Activated naive CD4-positive, alpha-beta T cell treated with anti-CD3 and anti-CD28 coated beads, Interleukin-2, amount 50 U/mL, for 24 hours (primary cell): ENCODE measurements around the gene NFATC1.

ENCODE experiments used
- H3K27ac Mint-ChIP-seq: one replicate; pipeline ENCODE4 v1.8.0; 2021; ENCODE audit warnings: mild to moderate bottlenecking, mixed read lengths
- H3K27me3 Mint-ChIP-seq: one replicate; pipeline ENCODE4 v1.8.0; 2021; ENCODE audit warnings: mixed read lengths
- H3K36me3 Mint-ChIP-seq: one replicate; pipeline ENCODE4 v1.8.0; 2021; ENCODE audit warnings: mixed read lengths
- H3K4me1 Mint-ChIP-seq: one replicate; pipeline ENCODE4 v1.8.0; 2021; ENCODE audit warnings: mixed read lengths
- H3K4me3 Mint-ChIP-seq: one replicate; pipeline ENCODE4 v1.8.0; 2021; ENCODE audit warnings: mild to moderate bottlenecking, mixed read lengths
- H3K9me3 Mint-ChIP-seq: one replicate; pipeline ENCODE4 v1.8.0; 2021; ENCODE audit warnings: mixed read lengths

Gene NFATC1

DNA sequence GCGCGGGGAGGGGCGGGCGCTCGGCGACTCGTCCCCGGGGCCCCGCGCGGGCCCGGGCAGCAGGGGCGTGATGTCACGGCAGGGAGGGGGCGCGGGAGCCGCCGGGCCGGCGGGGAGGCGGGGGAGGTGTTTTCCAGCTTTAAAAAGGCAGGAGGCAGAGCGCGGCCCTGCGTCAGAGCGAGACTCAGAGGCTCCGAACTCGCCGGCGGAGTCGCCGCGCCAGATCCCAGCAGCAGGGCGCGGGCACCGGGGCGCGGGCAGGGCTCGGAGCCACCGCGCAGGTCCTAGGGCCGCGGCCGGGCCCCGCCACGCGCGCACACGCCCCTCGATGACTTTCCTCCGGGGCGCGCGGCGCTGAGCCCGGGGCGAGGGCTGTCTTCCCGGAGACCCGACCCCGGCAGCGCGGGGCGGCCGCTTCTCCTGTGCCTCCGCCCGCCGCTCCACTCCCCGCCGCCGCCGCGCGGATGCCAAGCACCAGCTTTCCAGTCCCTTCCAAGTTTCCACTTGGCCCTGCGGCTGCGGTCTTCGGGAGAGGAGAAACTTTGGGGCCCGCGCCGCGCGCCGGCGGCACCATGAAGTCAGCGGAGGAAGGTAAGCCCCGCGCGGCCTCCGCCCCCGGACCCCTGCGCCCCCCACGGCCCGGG, at the start of gene NFATC1:
Gene NFATC1 (plus strand): TSS at position 170 of the 644 bp plus-strand sequence. CDS start 295 bp downstream, at position 465.
- Mint-ChIP-seq H3K9me3 (no peaks in the 10 kb centered on the region), H3K27me3 (no peaks in the 10 kb centered on the region), H3K36me3 (peaks cover 3% of the 10 kb centered on the region), H3K27ac (peak within 1 kb of the TSS; percentile 98), H3K4me3 (peak within 1 kb of the TSS; percentile 88), H3K4me1 (peaks cover 43% of the 10 kb centered on the region)

DNA sequence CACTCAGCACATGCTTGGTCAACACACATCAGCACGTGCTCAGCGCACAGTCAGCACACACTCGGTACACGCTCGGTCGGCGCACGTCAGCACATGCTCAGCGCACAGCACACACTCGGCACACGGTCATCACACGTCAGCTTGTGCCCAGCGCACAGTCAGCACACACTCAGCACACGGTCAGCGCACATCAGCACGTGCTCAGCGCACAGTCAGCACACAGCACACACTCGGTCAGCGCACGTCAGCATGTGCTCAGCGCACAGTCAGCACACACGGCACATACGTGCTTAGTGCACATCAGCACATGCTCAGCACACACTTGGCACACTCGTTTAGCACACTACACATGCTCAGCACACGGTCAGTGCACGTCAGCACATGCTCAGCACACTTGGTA, 49.7 kb upstream of the NFATC1 start:
- Mint-ChIP-seq H3K9me3 (no peaks in the 10 kb centered on the region), H3K36me3 (peaks cover 10% of the 10 kb centered on the region), H3K4me1 (no peaks in the 10 kb centered on the region), H3K4me3 (no peak overlapping the region), H3K27me3 (no peaks in the 10 kb centered on the region), H3K27ac (no peak overlapping the region)

GRCh38 chr18:79348066-79348465, 47.7 kb upstream of the NFATC1 start:
- Mint-ChIP-seq H3K36me3 (peaks cover 12% of the 10 kb centered on the region), H3K27ac (no peak overlapping the region), H3K4me1 (no peaks in the 10 kb centered on the region), H3K27me3 (no peaks in the 10 kb centered on the region), H3K4me3 (no peak overlapping the region), H3K9me3 (no peaks in the 10 kb centered on the region)

DNA sequence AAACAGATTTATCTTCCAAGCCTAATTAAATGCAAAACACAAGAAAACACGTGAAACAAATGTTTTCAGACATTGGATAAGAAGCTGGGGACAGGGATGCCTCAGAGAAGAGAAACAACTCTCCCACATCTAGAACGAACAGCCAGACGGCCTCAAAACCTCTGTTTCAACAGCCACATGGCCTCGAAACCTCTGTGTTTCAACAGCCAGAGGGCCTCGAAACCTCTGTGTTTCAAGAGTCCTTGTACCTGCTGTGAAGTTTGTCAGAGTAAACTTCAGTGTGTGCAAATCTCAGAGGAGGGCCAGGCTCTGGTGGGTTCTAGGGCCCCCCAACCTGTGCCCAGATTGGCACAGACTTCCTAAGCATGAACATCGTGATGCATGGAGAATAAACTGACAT, 43.3 kb upstream of the NFATC1 start:
- Mint-ChIP-seq H3K36me3 (peaks cover 4% of the 10 kb centered on the region), H3K9me3 (no peaks in the 10 kb centered on the region), H3K4me3 (no peak overlapping the region), H3K27ac (no peak overlapping the region), H3K27me3 (no peaks in the 10 kb centered on the region), H3K4me1 (no peaks in the 10 kb centered on the region)

GRCh38 chr18:79353267-79353666, 42.5 kb upstream of the NFATC1 start:
- no peak overlapping the region for H3K4me3 Mint-ChIP-seq
- H3K4me1 Mint-ChIP-seq = no peaks in the 10 kb centered on the region
- H3K27ac Mint-ChIP-seq = peak overlapping the region; percentile 51
- no peaks in the 10 kb centered on the region for H3K9me3 Mint-ChIP-seq
- H3K36me3 Mint-ChIP-seq = peaks cover 4% of the 10 kb centered on the region
- no peaks in the 10 kb centered on the region for H3K27me3 Mint-ChIP-seq

GRCh38 chr18:79354350-79354749, 41.4 kb upstream of the NFATC1 start:
- Mint-ChIP-seq H3K9me3 (no peaks in the 10 kb centered on the region), H3K36me3 (peaks cover 5% of the 10 kb centered on the region), H3K27me3 (no peaks in the 10 kb centered on the region), H3K4me1 (no peaks in the 10 kb centered on the region), H3K27ac (no peak overlapping the region), H3K4me3 (no peak overlapping the region)

DNA sequence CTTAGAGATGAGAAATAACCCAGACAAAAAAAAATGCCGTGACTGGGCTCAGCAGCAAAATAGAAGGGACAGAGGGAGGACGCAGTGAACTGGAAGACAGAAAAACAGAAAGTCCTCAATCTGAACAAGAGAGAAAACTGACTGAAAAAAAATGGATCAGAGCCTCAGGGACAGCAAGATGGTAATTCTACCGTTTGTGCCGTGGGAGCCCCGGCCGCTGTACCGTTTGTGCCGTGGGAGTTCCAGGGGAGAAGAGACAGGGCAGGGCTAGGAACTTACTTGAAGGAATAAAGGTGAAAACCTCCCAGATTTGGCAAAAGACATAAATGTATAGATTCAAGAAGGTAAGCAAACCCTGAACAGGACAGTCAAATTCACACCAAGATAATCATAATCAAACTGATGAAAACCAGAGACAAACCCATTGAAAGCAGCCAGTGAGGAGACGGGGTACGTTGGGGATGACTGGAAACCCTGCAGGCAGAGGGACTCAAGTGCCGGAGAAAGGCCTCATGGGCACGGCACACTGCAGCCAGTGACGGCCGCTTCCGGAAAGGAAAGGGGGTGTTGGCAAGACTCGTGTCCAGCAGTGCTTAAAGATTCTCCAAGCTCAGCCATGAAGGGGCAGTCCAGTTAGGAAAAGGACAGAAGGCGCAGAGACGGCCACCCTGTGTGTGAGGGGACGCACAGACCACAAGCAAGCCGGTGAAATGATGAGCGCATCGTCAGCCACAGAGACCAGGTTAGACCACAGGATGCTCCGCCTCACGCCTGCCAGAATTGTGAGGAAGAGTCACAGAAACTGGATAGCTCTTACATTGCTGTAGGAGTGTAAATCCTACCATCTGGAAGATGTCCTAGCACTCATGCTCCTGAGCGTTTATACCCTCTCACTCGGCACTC, 40.0 kb upstream of the NFATC1 start:
- Mint-ChIP-seq H3K27ac (no peak overlapping the region), H3K36me3 (peaks cover 5% of the 10 kb centered on the region), H3K9me3 (no peaks in the 10 kb centered on the region), H3K4me1 (no peaks in the 10 kb centered on the region), H3K27me3 (no peaks in the 10 kb centered on the region), H3K4me3 (no peak overlapping the region)

- no peak overlapping the region for H3K27ac Mint-ChIP-seq
- H3K9me3 Mint-ChIP-seq = no peaks in the 10 kb centered on the region
- H3K4me1 Mint-ChIP-seq = no peaks in the 10 kb centered on the region
- H3K4me3 Mint-ChIP-seq = no peak overlapping the region
- no peaks in the 10 kb centered on the region for H3K27me3 Mint-ChIP-seq
- peaks cover 6% of the 10 kb centered on the region for H3K36me3 Mint-ChIP-seq
Measured at GRCh38 chr18:79356435-79356834, 39.3 kb upstream of the NFATC1 start.

- H3K27me3 Mint-ChIP-seq = no peaks in the 10 kb centered on the region
- no peak overlapping the region for H3K4me3 Mint-ChIP-seq
- peaks cover 19% of the 10 kb centered on the region for H3K36me3 Mint-ChIP-seq
- no peaks in the 10 kb centered on the region for H3K4me1 Mint-ChIP-seq
- H3K9me3 Mint-ChIP-seq = no peaks in the 10 kb centered on the region
- H3K27ac Mint-ChIP-seq = no peak overlapping the region
Measured at GRCh38 chr18:79360933-79361332, 34.8 kb upstream of the NFATC1 start.

DNA sequence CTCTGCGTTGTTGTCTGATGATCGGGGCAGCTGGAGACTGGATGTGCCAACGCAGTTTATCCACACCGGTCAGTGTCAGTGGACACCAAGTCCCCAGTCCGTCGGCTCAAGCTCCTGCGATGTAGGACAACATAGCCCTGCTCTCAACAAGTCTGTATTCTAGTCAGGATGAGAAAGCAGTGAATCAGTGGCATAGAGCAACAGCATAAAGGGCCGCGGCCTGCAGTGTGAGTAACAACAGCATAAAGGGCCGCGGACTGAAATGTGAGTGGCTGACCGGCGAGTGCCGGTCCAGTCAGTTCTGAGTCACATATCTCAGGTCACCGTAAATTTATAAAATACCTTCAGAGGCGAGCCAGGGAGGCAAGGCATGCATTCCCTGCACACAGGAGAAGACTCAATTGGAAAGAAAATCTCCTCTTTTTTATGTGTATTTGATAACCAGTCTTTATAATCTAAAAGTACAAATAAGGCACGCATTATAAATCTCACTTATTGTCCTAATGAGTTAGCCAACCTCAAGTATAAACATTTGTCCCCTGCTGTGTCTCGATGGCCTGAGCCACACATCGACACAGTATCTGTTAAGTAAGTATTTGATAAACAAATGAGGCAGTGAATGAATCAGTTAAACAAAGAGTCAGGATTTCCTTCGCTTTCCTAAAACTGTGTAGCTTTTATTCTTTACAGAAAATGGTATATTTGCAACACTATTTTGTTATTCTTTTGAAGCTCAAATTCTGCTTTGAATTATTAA, 33.8 kb upstream of the NFATC1 start:
- Mint-ChIP-seq H3K9me3 (no peaks in the 10 kb centered on the region), H3K27ac (no peak overlapping the region), H3K27me3 (no peaks in the 10 kb centered on the region), H3K4me3 (no peak overlapping the region), H3K4me1 (no peaks in the 10 kb centered on the region), H3K36me3 (peaks cover 19% of the 10 kb centered on the region)

DNA sequence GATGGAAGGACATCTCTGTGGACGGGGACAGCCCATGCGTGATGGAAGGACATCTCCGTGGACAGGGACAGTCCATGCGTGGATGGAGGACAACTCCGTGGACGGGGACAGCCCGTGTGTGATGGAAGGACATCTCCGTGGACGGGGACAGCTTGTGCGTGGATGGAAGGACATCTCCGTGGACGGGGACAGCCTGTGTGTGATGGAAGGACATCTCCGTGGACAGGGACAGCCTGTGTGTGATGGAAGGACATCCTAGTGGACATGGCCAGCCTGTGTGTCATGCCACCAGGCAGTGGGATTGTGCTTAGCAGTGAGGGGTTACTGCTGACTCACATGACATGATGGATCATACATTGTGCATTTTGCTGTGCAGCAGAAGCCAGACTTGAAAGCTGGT, 30.0 kb upstream of the NFATC1 start:
- H3K27me3 Mint-ChIP-seq = no peaks in the 10 kb centered on the region
- no peaks in the 10 kb centered on the region for H3K9me3 Mint-ChIP-seq
- H3K36me3 Mint-ChIP-seq = peaks cover 16% of the 10 kb centered on the region
- H3K4me1 Mint-ChIP-seq = peaks cover 24% of the 10 kb centered on the region
- no peak overlapping the region for H3K4me3 Mint-ChIP-seq
- no peak overlapping the region for H3K27ac Mint-ChIP-seq

- Mint-ChIP-seq H3K27ac (no peak overlapping the region), H3K9me3 (no peaks in the 10 kb centered on the region), H3K4me3 (no peak overlapping the region), H3K4me1 (peaks cover 29% of the 10 kb centered on the region), H3K36me3 (peaks cover 15% of the 10 kb centered on the region), H3K27me3 (no peaks in the 10 kb centered on the region)
Measured at GRCh38 chr18:79366177-79367094, 29.3 kb upstream of the NFATC1 start.

DNA sequence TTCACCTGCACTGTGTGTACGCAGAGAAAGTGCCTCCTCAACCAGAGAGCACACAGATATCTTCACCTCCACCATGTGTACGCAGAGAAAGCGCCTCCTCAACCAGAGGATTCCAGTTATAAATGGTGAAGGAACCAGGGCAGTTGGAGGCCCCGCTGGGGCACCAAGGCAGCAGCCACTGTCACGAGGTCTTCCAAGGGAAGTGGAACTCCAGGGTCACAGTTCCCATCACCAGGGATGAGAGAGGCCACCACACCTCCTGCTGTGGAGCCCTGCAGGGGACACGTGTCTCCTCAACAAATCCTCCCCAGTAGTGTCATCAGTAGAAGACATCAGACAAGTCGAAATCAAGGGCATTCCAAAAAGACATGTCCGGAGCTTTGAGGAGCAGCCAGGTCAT, 28.2 kb upstream of the NFATC1 start:
- Mint-ChIP-seq H3K4me1 (peaks cover 34% of the 10 kb centered on the region), H3K36me3 (peaks cover 12% of the 10 kb centered on the region), H3K27ac (peak overlapping the region; percentile 57), H3K27me3 (no peaks in the 10 kb centered on the region), H3K9me3 (no peaks in the 10 kb centered on the region), H3K4me3 (no peak overlapping the region)

- H3K4me1 Mint-ChIP-seq = peaks cover 34% of the 10 kb centered on the region
- no peaks in the 10 kb centered on the region for H3K9me3 Mint-ChIP-seq
- no peak overlapping the region for H3K27ac Mint-ChIP-seq
- H3K4me3 Mint-ChIP-seq = no peak overlapping the region
- no peaks in the 10 kb centered on the region for H3K27me3 Mint-ChIP-seq
- H3K36me3 Mint-ChIP-seq = peaks cover 12% of the 10 kb centered on the region
Measured at GRCh38 chr18:79367989-79368388, 27.7 kb upstream of the NFATC1 start.

DNA sequence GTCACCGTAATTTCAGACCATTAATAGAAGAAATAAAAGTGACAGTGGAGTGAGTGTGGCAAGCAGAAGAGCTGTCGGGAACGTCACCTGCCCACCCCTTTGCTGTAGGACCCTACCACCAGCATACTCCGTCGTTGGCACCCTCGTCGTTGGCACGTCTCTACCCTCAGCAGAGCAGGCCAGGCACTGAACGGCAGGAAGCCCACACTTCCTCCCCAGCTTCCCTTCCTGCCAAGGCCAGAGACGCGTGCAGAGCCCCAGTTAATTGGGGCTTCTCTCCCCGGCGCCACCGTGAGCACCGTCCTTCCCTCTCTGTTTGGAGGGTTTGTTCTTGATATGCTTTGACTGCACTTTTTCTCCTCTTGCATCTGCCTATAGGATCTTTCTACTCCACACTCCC, 27.0 kb upstream of the NFATC1 start:
- no peak overlapping the region for H3K27ac Mint-ChIP-seq
- H3K36me3 Mint-ChIP-seq = peaks cover 6% of the 10 kb centered on the region
- no peaks in the 10 kb centered on the region for H3K9me3 Mint-ChIP-seq
- H3K4me1 Mint-ChIP-seq = peaks cover 34% of the 10 kb centered on the region
- no peak overlapping the region for H3K4me3 Mint-ChIP-seq
- no peaks in the 10 kb centered on the region for H3K27me3 Mint-ChIP-seq
